HCT116 (cell line): ENCODE results near the gene CD27. TPM values are rescaled to one million over a fixed set of nuclear protein-coding genes. Genes with fewer than 3 reads are reported as not detected.

Source experiments
- ATAC-seq: fragments of 200-7000 bp; cut with Tn5 transposase; 2 replicates; pipeline ENCODE4 v1.9.1; 2020; ENCODE audit warnings: mild to moderate bottlenecking, moderate library complexity
- BruUV-seq: library from RNA; stranded (reverse); fragments of 400-500 nt; replicated peaks from 2 replicates; lab custom pipeline; 2021; lab: Mats Ljungman, UMichigan
- CTCF ChIA-PET: fragments of 300-600 bp; sonication (Branson Sonifier 250); formaldehyde crosslinking; loops from one replicate; lab custom pipeline; 2021; ENCODE audit warnings: antibody characterized with exemption; lab: Charles Lee
- POLR2A ChIA-PET: fragments of 300-600, 350-600 bp; sonication (Branson Sonifier 250); formaldehyde crosslinking; loops from one replicate; lab custom pipeline; 2021; ENCODE audit warnings: antibody characterized with exemption; lab: Charles Lee
- RAD21 ChIA-PET, 2 experiments: fragments of 300-600 bp; sonication (Branson Sonifier 250); formaldehyde crosslinking; loops; one replicate each; lab custom pipeline; 2023; ENCODE audit warnings: low total read pairs in 2 of 2; ENCODE audit not compliant: uncharacterized antibody in 2 of 2, unreplicated experiment in 2 of 2, low non-redundant PET in 1 of 2; lab: Charles Lee
- DNase-seq: peaks from one replicate; pipeline ENCODE4 v3.0.0-alpha.2; 2010; ENCODE audit warnings: low read depth, low spot score
- H2AFZ ChIP-seq: fragments of 200-600 bp; shearing (Covaris generic), sonication (generic); 2 replicates; pipeline ENCODE4 v1.6.1; 2017; ENCODE audit warnings: low read depth, mixed run types, mixed read lengths, antibody characterized with exemption, low read length; ENCODE audit not compliant: poor library complexity, severe bottlenecking
- H3K27ac ChIP-seq: 2 replicates; pipeline ENCODE4 v1.5.1; 2012; ENCODE audit warnings: low read depth, low read length
- H3K27me3 ChIP-seq: fragments of 200-600 bp; sonication (generic); 2 replicates; pipeline ENCODE4 v1.6.1; 2016; ENCODE audit warnings: mixed run types, low read length, mixed read lengths; ENCODE audit not compliant: insufficient read depth
- H3K36me3 ChIP-seq, 2 experiments: fragments of 200-500 bp in 1 of 2; fragments of 200-600 bp in 1 of 2; sonication (Bioruptor generic) in 1 of 2; sonication (generic) in 1 of 2; 2 replicates each; pipeline versions ENCODE4 v1.5.1 to v1.6.1; 2014 to 2016; ENCODE audit warnings: low read length in 2 of 2, inconsistent platforms in 1 of 2, mixed read lengths in 1 of 2, mixed run types in 1 of 2; ENCODE audit not compliant: insufficient read depth in 2 of 2, control insufficient read depth in 1 of 2
- H3K4me1 ChIP-seq, 2 experiments: fragments of 200-600 bp in 1 of 2; sonication (generic) in 1 of 2; 2 replicates each; pipeline versions ENCODE4 v1.5.1 to v1.6.1; 2012 to 2017; ENCODE audit warnings: low read length in 2 of 2, inconsistent platforms in 1 of 2, mild to moderate bottlenecking in 1 of 2, mixed read lengths in 1 of 2, mixed run types in 1 of 2, moderate library complexity in 1 of 2; ENCODE audit not compliant: insufficient read depth in 2 of 2, control insufficient read depth in 1 of 2
- H3K4me2 ChIP-seq: fragments of 200-600 bp; sonication (generic); 2 replicates; pipeline ENCODE4 v1.6.1; 2017; ENCODE audit warnings: mixed run types, low read length, mixed read lengths
- H3K4me3 ChIP-seq, 2 experiments: fragments of 200-600 bp in 1 of 2; sonication (generic) in 1 of 2; replicated peaks in 1 of 2; 2 replicates each; pipeline ENCODE4 v1.5.1; 2011 to 2016; ENCODE audit warnings: low read length in 2 of 2, control low read depth in 1 of 2, low read depth in 1 of 2, mild to moderate bottlenecking in 1 of 2, mixed read lengths in 1 of 2, mixed run types in 1 of 2
- H3K79me2 ChIP-seq: fragments of 200-600 bp; sonication (generic); 2 replicates; pipeline ENCODE4 v1.6.1; 2017; ENCODE audit warnings: mild to moderate bottlenecking, mixed run types, low read length, moderate library complexity, mixed read lengths; ENCODE audit not compliant: insufficient read depth
- H3K9ac ChIP-seq: fragments of 200-600 bp; sonication (generic); 2 replicates; pipeline ENCODE4 v1.6.1; 2016; ENCODE audit warnings: low read length, mixed read lengths
- H3K9me2 ChIP-seq: fragments of 200-600 bp; sonication (generic), shearing (Covaris generic); 2 replicates; pipeline ENCODE4 v1.6.1; 2017; ENCODE audit warnings: mixed run types, mild to moderate bottlenecking, moderate library complexity; ENCODE audit not compliant: insufficient read depth
- H3K9me3 ChIP-seq, 2 experiments: fragments of 200-500 bp in 1 of 2; fragments of 200-600 bp in 1 of 2; sonication (Bioruptor generic) in 1 of 2; sonication (generic) in 1 of 2; 2 replicates each; pipeline ENCODE4 v1.6.1; 2014 to 2017; ENCODE audit warnings: low read length in 2 of 2, mixed read lengths in 2 of 2, inconsistent platforms in 1 of 2, low read depth in 1 of 2, mild to moderate bottlenecking in 1 of 2, mixed run types in 1 of 2, moderate library complexity in 1 of 2; ENCODE audit not compliant: control insufficient read depth in 1 of 2, insufficient read depth in 1 of 2
- H4K20me1 ChIP-seq: fragments of 200-600 bp; sonication (generic), shearing (Covaris generic); 2 replicates; pipeline ENCODE4 v1.6.1; 2017; ENCODE audit warnings: mixed run types, mild to moderate bottlenecking, moderate library complexity; ENCODE audit not compliant: insufficient read depth
- ATF3 ChIP-seq: IDR thresholded peaks from 2 replicates; pipeline ENCODE4 v1.6.1; 2012
- CEBPB ChIP-seq: IDR thresholded peaks from 2 replicates; pipeline ENCODE4 v1.6.1; 2012; ENCODE audit warnings: low read depth
- CTCF ChIP-seq, 3 experiments: fragments of 200-600 bp in 1 of 3; sonication (generic) in 1 of 3; IDR thresholded peaks in 2 of 3; conservative IDR thresholded peaks in 1 of 3; 2 replicates each; pipeline ENCODE4 v1.5.1; 2012 to 2017; ENCODE audit warnings: low read depth in 2 of 3, low read length in 2 of 3, antibody characterized with exemption in 1 of 3, borderline replicate concordance in 1 of 3, control low read depth in 1 of 3, mild to moderate bottlenecking in 1 of 3, mixed read lengths in 1 of 3, mixed run types in 1 of 3, moderate library complexity in 1 of 3; ENCODE audit not compliant: insufficient read depth in 1 of 3
- EGR1 ChIP-seq: IDR thresholded peaks from 2 replicates; pipeline ENCODE4 v1.6.1; 2012; ENCODE audit warnings: low read depth
- ELF1 ChIP-seq: IDR thresholded peaks from 2 replicates; pipeline ENCODE4 v1.6.1; 2012; ENCODE audit warnings: low read depth, borderline replicate concordance
- EZH2 ChIP-seq: fragments of 200-600 bp; sonication (generic); IDR thresholded peaks from 2 replicates; pipeline ENCODE4 v1.6.1; 2017; ENCODE audit warnings: antibody characterized with exemption, mixed run types
- EZH2phosphoT487 ChIP-seq: fragments of 200-600 bp; IDR thresholded peaks from 2 replicates; pipeline ENCODE4 v1.6.1; 2018; ENCODE audit warnings: antibody characterized with exemption, borderline replicate concordance
- FOSL1 ChIP-seq: IDR thresholded peaks from 2 replicates; pipeline ENCODE4 v1.6.1; 2012; ENCODE audit warnings: low read depth
- JUND ChIP-seq: IDR thresholded peaks from 2 replicates; pipeline ENCODE4 v1.6.1; 2012
- MAX ChIP-seq: IDR thresholded peaks from 2 replicates; pipeline ENCODE4 v1.6.1; 2012
- POLR2AphosphoS5 ChIP-seq: IDR thresholded peaks from 2 replicates; pipeline ENCODE4 v1.6.1; 2011; ENCODE audit warnings: mild to moderate bottlenecking, low read depth, low read length, moderate library complexity
- RAD21 ChIP-seq: IDR thresholded peaks from 2 replicates; pipeline ENCODE4 v1.6.1; 2012; ENCODE audit warnings: low read depth, mild to moderate bottlenecking
- SIN3A ChIP-seq: IDR thresholded peaks from 2 replicates; pipeline ENCODE4 v1.6.1; 2012; ENCODE audit warnings: low read depth
- SP1 ChIP-seq: IDR thresholded peaks from 2 replicates; pipeline ENCODE4 v1.6.1; 2012; ENCODE audit warnings: low read depth
- SRF ChIP-seq: IDR thresholded peaks from 2 replicates; pipeline ENCODE4 v1.6.1; 2012; ENCODE audit warnings: low read depth
- TCF7L2 ChIP-seq: IDR thresholded peaks from 2 replicates; pipeline ENCODE4 v1.7.0; 2011; ENCODE audit warnings: borderline replicate concordance, inconsistent platforms; ENCODE audit not compliant: insufficient read depth, insufficient read length; ENCODE audit errors: extremely low read depth
- YY1 ChIP-seq: IDR thresholded peaks from 2 replicates; pipeline ENCODE4 v1.6.1; 2011; ENCODE audit warnings: low read length, low read depth, moderate library complexity, mild to moderate bottlenecking; ENCODE audit not compliant: insufficient replicate concordance; ENCODE audit errors: extremely low read depth
- ZBTB33 ChIP-seq: IDR thresholded peaks from 2 replicates; pipeline ENCODE4 v1.6.1; 2011; ENCODE audit warnings: mild to moderate bottlenecking, low read length, moderate library complexity; ENCODE audit not compliant: insufficient replicate concordance; ENCODE audit errors: extremely low read depth
- ZFX ChIP-seq: fragments of 450-650 bp; IDR thresholded peaks from 2 replicates; pipeline ENCODE4 v1.6.1; 2017
- ZNF274 ChIP-seq: fragments of 200-500 bp; sonication (Bioruptor generic); IDR thresholded peaks from 2 replicates; pipeline ENCODE4 v1.6.1; 2014; ENCODE audit warnings: mild to moderate bottlenecking, low read depth, low read length, inconsistent platforms
- intact Hi-C: fragments of 100-400 bp; cut with micrococcal nuclease; formaldehyde crosslinking; loops from 2 replicates; pipeline ENCODE4 v1.10.0; 2022
- total RNA-seq: library from RNA; stranded (reverse); gene quantifications from one replicate; pipeline ENCODE4 v1.2.1, GENCODE V29; 2021; ENCODE audit not compliant: unreplicated experiment

CD27 gene
- total RNA-seq, 1 experiment from 2014 or later: 0.25 TPM

GRCh38 chr12:6472491-6472890 is 27.7 kb downstream of the CD27 start:
- H3K4me3 ChIP-seq: no peak overlapping the region

More at GRCh38 chr12:6472491-6472890, 27.7 kb downstream of the CD27 start:
- DNase-seq (no peak), ATAC-seq (no peak)
- Histone ChIP-seq H3K27ac (no peak overlapping the region), H3K9me3 (no peaks in the 10 kb centered on the region), H3K4me2 (no peak overlapping the region), H3K9me2 (no peaks in the 10 kb centered on the region), H2AFZ (no peak overlapping the region), H3K36me3 (no peaks in the 10 kb centered on the region), H3K9ac (no peak overlapping the region), H3K4me1 (peaks cover 11 to 27% of the 10 kb centered on the region in 2 experiments), H3K27me3 (no peaks in the 10 kb centered on the region), H4K20me1 (no peaks in the 10 kb centered on the region), H3K79me2 (no peaks in the 10 kb centered on the region; the same call in 1 of the 2 replicates)
- intact Hi-C loops: no loop called here
- RAD21 ChIA-PET: no interaction called here
- POLR2A ChIA-PET: no interaction called here
- CTCF ChIA-PET: no interaction called here
- no TSS peak for BruUV-seq
- TF ChIP-seq ZNF274 (no peak), SRF (no peak), EGR1 (no peak), SP1 (no peak), CTCF (IDR thresholded peaks at IDR 0.05 in 2 of 3, conservative IDR thresholded peaks at IDR 0.05 in 1 of 3; ENCODE audit: borderline replicate concordance in 1 of 3, insufficient read depth in 1 of 3, low read depth in 2 of 3, low read length in 2 of 3) (no peak), ZFX (no peak), TCF7L2 (no peak), ZBTB33 (no peak), EZH2phosphoT487 (no peak), RAD21 (no peak), JUND (no peak), EZH2 (no peak), ELF1 (no peak), FOSL1 (no peak), CEBPB (no peak), MAX (no peak), POLR2AphosphoS5 (no peak), YY1 (no peak), ATF3 (no peak), SIN3A (no peak)
